ENCODE data around the gene HENMT1. TPM values are rescaled to one million over a fixed set of nuclear protein-coding genes. Genes with fewer than 3 reads are reported as not detected.

HENMT1 gene
- total RNA-seq, 2 donors from 2014 or later, result 3.4 to 7.9 TPM

DNA sequence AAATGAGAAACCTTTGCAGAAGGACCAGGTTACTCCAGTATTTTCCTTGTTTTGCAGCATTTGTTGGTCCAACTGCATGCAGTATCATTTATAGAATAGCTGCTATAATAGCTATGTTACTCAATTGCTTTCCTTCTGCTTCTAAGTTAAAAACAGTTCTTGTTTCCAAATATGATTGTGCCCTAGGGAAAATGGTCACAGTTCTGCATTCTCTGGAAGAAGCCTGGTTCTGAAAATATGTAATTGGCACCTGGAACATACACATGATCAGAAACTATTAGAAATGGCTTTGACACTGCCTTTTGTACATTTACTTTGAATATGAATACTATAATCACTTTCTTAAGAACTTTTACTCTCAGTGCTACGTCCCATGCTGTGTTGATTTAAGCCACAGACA lies 33.6 kb downstream of the HENMT1 start:
- ATAC-seq (ENCODE audit: insufficient number of reproducible peaks, low FRiP score, low read depth), result no peak
- H3K9me3 ChIP-seq, result no peaks in the 10 kb centered on the region
- H3K36me3 ChIP-seq, result peaks cover 8% of the 10 kb centered on the region
- H3K27me3 ChIP-seq (replicated peaks; ENCODE audit: insufficient read depth), result no peaks in the 10 kb centered on the region
- no peak overlapping the region for H3K4me3 ChIP-seq
- no peak for DNase-seq (ENCODE audit: low spot score)
- TF ChIP-seq, protein P1, sequence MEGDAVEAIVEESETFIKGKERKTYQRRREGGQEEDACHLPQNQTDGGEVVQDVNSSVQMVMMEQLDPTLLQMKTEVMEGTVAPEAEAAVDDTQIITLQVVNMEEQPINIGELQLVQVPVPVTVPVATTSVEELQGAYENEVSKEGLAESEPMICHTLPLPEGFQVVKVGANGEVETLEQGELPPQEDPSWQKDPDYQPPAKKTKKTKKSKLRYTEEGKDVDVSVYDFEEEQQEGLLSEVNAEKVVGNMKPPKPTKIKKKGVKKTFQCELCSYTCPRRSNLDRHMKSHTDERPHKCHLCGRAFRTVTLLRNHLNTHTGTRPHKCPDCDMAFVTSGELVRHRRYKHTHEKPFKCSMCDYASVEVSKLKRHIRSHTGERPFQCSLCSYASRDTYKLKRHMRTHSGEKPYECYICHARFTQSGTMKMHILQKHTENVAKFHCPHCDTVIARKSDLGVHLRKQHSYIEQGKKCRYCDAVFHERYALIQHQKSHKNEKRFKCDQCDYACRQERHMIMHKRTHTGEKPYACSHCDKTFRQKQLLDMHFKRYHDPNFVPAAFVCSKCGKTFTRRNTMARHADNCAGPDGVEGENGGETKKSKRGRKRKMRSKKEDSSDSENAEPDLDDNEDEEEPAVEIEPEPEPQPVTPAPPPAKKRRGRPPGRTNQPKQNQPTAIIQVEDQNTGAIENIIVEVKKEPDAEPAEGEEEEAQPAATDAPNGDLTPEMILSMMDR (IDR thresholded peaks at IDR 0.05), result no peak
- no peak overlapping the region for H3K27ac ChIP-seq
- peaks cover 0 to 16% of the 10 kb centered on the region in 2 donors for H3K4me1 ChIP-seq (ENCODE audit: control insufficient read depth in 1 of 2, low read depth in 2 of 2)

DNA sequence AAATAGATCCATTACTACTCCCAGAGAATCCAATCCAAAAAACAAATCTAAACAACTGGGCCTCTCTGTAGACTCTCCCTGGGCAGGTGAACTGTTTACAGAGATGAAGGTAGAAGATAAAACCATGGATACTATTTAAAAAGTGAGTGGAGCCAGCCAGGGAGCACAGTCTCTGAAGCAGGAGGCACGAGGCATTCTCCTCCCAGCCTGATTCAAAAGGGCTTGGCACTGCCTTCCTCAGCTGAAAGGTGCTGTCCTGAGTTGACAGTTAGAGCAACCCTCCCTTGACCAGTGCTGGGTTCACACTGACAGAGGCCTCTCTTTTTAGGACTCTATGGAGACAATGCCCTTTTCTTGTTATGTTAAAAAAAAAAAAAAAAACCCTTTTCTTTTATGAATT lies 36.8 kb downstream of the HENMT1 start:
- ATAC-seq (ENCODE audit: insufficient number of reproducible peaks, low FRiP score, low read depth), result no peak
- TF ChIP-seq, protein P1 (IDR thresholded peaks at IDR 0.05), result no peak
- Histone ChIP-seq H3K36me3 (peaks cover 5% of the 10 kb centered on the region), H3K27me3 (replicated peaks; ENCODE audit: insufficient read depth) (no peaks in the 10 kb centered on the region), H3K9me3 (no peaks in the 10 kb centered on the region), H3K4me3 (no peak overlapping the region), H3K27ac (no peak overlapping the region), H3K4me1 (ENCODE audit: control insufficient read depth in 1 of 2, low read depth in 2 of 2) (peaks cover 0 to 16% of the 10 kb centered on the region in 2 donors)
- DNase-seq (ENCODE audit: low spot score), result no peak

DNA sequence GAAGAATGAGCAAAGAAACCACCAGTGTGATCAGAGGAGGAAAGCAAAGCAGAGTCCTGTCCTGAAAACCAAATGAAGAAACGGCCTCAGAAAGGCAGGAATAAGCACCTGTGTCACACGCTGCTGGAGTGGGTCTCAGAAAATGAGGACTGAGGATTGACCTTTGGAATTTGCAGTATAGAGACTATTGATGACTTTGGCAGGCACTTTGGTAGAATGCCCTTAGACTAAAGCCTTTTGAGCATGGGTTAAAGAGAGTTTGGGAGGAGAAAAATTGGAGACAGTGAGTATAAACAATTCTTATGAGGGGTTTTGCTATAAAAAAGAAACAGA lies 43.2 kb downstream of the HENMT1 start:
- ATAC-seq (ENCODE audit: insufficient number of reproducible peaks, low FRiP score, low read depth), result no peak
- DNase-seq (ENCODE audit: low spot score), result no peak
- no peak overlapping the region for H3K4me3 ChIP-seq
- no peaks in the 10 kb centered on the region for H3K27me3 ChIP-seq (replicated peaks; ENCODE audit: insufficient read depth)
- no peak overlapping the region for H3K27ac ChIP-seq
- no peaks in the 10 kb centered on the region for H3K36me3 ChIP-seq
- no peaks in the 10 kb centered on the region for H3K4me1 ChIP-seq (ENCODE audit: control insufficient read depth in 1 of 2, low read depth in 2 of 2)
- TF ChIP-seq, protein P1 (IDR thresholded peaks at IDR 0.05), result no peak
- H3K9me3 ChIP-seq, result no peaks in the 10 kb centered on the region

DNA sequence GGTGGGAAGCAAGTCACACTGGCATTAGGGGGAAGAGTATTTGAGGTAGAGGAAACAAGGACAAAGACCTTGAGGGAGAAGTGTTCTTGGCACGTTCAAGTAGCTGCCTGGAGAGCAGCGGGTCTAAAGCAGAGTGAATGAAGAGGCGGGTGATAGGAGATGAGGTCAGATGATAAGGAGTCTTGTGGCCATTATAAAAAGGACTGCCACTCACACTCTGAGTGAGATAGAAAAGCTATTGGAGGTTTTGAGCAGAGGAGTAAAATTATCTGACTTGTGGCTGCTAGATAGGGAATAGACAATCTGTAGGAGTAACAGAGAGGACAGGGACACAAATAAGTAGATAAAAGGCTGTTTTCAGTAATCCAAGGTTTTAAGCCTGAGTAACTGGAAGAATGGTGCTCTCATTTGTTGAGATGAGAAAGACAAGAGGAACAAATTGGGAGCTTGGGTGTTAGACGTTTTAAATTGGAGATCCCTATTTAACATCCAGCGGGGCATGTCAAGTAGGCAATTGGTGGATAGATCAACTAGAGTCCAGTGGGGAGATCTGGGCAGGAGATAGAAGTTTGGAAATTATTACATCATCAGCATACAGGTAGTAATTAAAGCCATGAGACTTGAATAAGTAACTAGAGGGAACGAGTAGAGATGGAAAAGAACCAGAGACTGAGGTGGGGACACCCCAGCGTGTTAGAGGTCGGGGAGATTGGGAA lies 43.7 kb downstream of the HENMT1 start:
- H3K27ac ChIP-seq, result no peak overlapping the region
- no peak for DNase-seq (ENCODE audit: low spot score)
- no peak for ATAC-seq (ENCODE audit: insufficient number of reproducible peaks, low FRiP score, low read depth)
- no peaks in the 10 kb centered on the region for H3K9me3 ChIP-seq
- no peak overlapping the region for H3K4me3 ChIP-seq
- peaks cover 3% of the 10 kb centered on the region for H3K36me3 ChIP-seq
- no peaks in the 10 kb centered on the region for H3K4me1 ChIP-seq (ENCODE audit: control insufficient read depth in 1 of 2, low read depth in 2 of 2)
- TF ChIP-seq, protein P1 (IDR thresholded peaks at IDR 0.05), result no peak
- H3K27me3 ChIP-seq (replicated peaks; ENCODE audit: insufficient read depth), result no peaks in the 10 kb centered on the region

DNA sequence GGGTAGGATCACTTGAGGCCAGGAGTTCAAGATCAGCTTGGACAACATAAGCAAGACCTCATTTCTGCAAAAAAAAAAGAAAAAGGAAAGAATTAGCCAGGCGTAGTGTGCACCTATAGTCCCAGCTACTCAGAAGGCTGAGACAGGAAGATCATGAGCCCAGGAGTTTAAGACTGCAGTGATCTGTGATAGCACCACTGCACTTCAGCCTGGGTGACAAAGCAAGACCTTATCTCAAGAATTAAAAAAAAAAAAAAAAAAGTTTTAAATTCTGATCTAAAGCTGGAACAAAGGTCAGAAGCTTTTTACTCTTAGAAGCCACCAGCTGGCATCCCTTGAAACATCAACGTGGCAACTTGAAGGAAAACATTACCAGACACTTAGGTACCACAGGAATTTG lies 45.3 kb downstream of the HENMT1 start:
- H3K4me1 ChIP-seq (ENCODE audit: control insufficient read depth in 1 of 2, low read depth in 2 of 2), result no peaks in the 10 kb centered on the region
- peaks cover 3% of the 10 kb centered on the region for H3K36me3 ChIP-seq
- H3K9me3 ChIP-seq, result no peaks in the 10 kb centered on the region
- no peak overlapping the region for H3K4me3 ChIP-seq
- ATAC-seq (ENCODE audit: insufficient number of reproducible peaks, low FRiP score, low read depth), result no peak
- no peak for DNase-seq (ENCODE audit: low spot score)
- H3K27me3 ChIP-seq (replicated peaks; ENCODE audit: insufficient read depth), result no peaks in the 10 kb centered on the region
- no peak overlapping the region for H3K27ac ChIP-seq
- TF ChIP-seq, protein P1 (IDR thresholded peaks at IDR 0.05), result no peak
